HCT116 (cell line): ENCODE data around the gene MORC1. TPM values are rescaled to one million over a fixed set of nuclear protein-coding genes. Genes with fewer than 3 reads are reported as not detected.

Experiments used
- ATAC-seq: fragments of 200-7000 bp; cut with Tn5 transposase; 2 replicates; pipeline ENCODE4 v1.9.1; 2020; ENCODE audit warnings: mild to moderate bottlenecking, moderate library complexity
- BruUV-seq: library from RNA; stranded (reverse); fragments of 400-500 nt; replicated peaks from 2 replicates; lab custom pipeline; 2021; lab: Mats Ljungman, UMichigan
- CTCF ChIA-PET: fragments of 300-600 bp; sonication (Branson Sonifier 250); formaldehyde crosslinking; loops from one replicate; lab custom pipeline; 2021; ENCODE audit warnings: antibody characterized with exemption; lab: Charles Lee
- POLR2A ChIA-PET: fragments of 300-600, 350-600 bp; sonication (Branson Sonifier 250); formaldehyde crosslinking; loops from one replicate; lab custom pipeline; 2021; ENCODE audit warnings: antibody characterized with exemption; lab: Charles Lee
- RAD21 ChIA-PET, 2 experiments: fragments of 300-600 bp; sonication (Branson Sonifier 250); formaldehyde crosslinking; loops; one replicate each; lab custom pipeline; 2023; ENCODE audit warnings: low total read pairs in 2 of 2; ENCODE audit not compliant: uncharacterized antibody in 2 of 2, unreplicated experiment in 2 of 2, low non-redundant PET in 1 of 2; lab: Charles Lee
- DNase-seq: peaks from one replicate; pipeline ENCODE4 v3.0.0-alpha.2; 2010; ENCODE audit warnings: low read depth, low spot score
- H2AFZ ChIP-seq: fragments of 200-600 bp; shearing (Covaris generic), sonication (generic); 2 replicates; pipeline ENCODE4 v1.6.1; 2017; ENCODE audit warnings: low read depth, mixed run types, mixed read lengths, antibody characterized with exemption, low read length; ENCODE audit not compliant: poor library complexity, severe bottlenecking
- H3K27ac ChIP-seq: 2 replicates; pipeline ENCODE4 v1.5.1; 2012; ENCODE audit warnings: low read depth, low read length
- H3K27me3 ChIP-seq: fragments of 200-600 bp; sonication (generic); 2 replicates; pipeline ENCODE4 v1.6.1; 2016; ENCODE audit warnings: mixed run types, low read length, mixed read lengths; ENCODE audit not compliant: insufficient read depth
- H3K36me3 ChIP-seq, 2 experiments: fragments of 200-500 bp in 1 of 2; fragments of 200-600 bp in 1 of 2; sonication (Bioruptor generic) in 1 of 2; sonication (generic) in 1 of 2; 2 replicates each; pipeline versions ENCODE4 v1.5.1 to v1.6.1; 2014 to 2016; ENCODE audit warnings: low read length in 2 of 2, inconsistent platforms in 1 of 2, mixed read lengths in 1 of 2, mixed run types in 1 of 2; ENCODE audit not compliant: insufficient read depth in 2 of 2, control insufficient read depth in 1 of 2
- H3K4me1 ChIP-seq, 2 experiments: fragments of 200-600 bp in 1 of 2; sonication (generic) in 1 of 2; 2 replicates each; pipeline versions ENCODE4 v1.5.1 to v1.6.1; 2012 to 2017; ENCODE audit warnings: low read length in 2 of 2, inconsistent platforms in 1 of 2, mild to moderate bottlenecking in 1 of 2, mixed read lengths in 1 of 2, mixed run types in 1 of 2, moderate library complexity in 1 of 2; ENCODE audit not compliant: insufficient read depth in 2 of 2, control insufficient read depth in 1 of 2
- H3K4me2 ChIP-seq: fragments of 200-600 bp; sonication (generic); 2 replicates; pipeline ENCODE4 v1.6.1; 2017; ENCODE audit warnings: mixed run types, low read length, mixed read lengths
- H3K4me3 ChIP-seq, 2 experiments: fragments of 200-600 bp in 1 of 2; sonication (generic) in 1 of 2; replicated peaks in 1 of 2; 2 replicates each; pipeline ENCODE4 v1.5.1; 2011 to 2016; ENCODE audit warnings: low read length in 2 of 2, control low read depth in 1 of 2, low read depth in 1 of 2, mild to moderate bottlenecking in 1 of 2, mixed read lengths in 1 of 2, mixed run types in 1 of 2
- H3K79me2 ChIP-seq: fragments of 200-600 bp; sonication (generic); 2 replicates; pipeline ENCODE4 v1.6.1; 2017; ENCODE audit warnings: mild to moderate bottlenecking, mixed run types, low read length, moderate library complexity, mixed read lengths; ENCODE audit not compliant: insufficient read depth
- H3K9ac ChIP-seq: fragments of 200-600 bp; sonication (generic); 2 replicates; pipeline ENCODE4 v1.6.1; 2016; ENCODE audit warnings: low read length, mixed read lengths
- H3K9me2 ChIP-seq: fragments of 200-600 bp; sonication (generic), shearing (Covaris generic); 2 replicates; pipeline ENCODE4 v1.6.1; 2017; ENCODE audit warnings: mixed run types, mild to moderate bottlenecking, moderate library complexity; ENCODE audit not compliant: insufficient read depth
- H3K9me3 ChIP-seq, 2 experiments: fragments of 200-500 bp in 1 of 2; fragments of 200-600 bp in 1 of 2; sonication (Bioruptor generic) in 1 of 2; sonication (generic) in 1 of 2; 2 replicates each; pipeline ENCODE4 v1.6.1; 2014 to 2017; ENCODE audit warnings: low read length in 2 of 2, mixed read lengths in 2 of 2, inconsistent platforms in 1 of 2, low read depth in 1 of 2, mild to moderate bottlenecking in 1 of 2, mixed run types in 1 of 2, moderate library complexity in 1 of 2; ENCODE audit not compliant: control insufficient read depth in 1 of 2, insufficient read depth in 1 of 2
- H4K20me1 ChIP-seq: fragments of 200-600 bp; sonication (generic), shearing (Covaris generic); 2 replicates; pipeline ENCODE4 v1.6.1; 2017; ENCODE audit warnings: mixed run types, mild to moderate bottlenecking, moderate library complexity; ENCODE audit not compliant: insufficient read depth
- ATF3 ChIP-seq: IDR thresholded peaks from 2 replicates; pipeline ENCODE4 v1.6.1; 2012
- CEBPB ChIP-seq: IDR thresholded peaks from 2 replicates; pipeline ENCODE4 v1.6.1; 2012; ENCODE audit warnings: low read depth
- CTCF ChIP-seq, 3 experiments: fragments of 200-600 bp in 1 of 3; sonication (generic) in 1 of 3; IDR thresholded peaks in 2 of 3; conservative IDR thresholded peaks in 1 of 3; 2 replicates each; pipeline ENCODE4 v1.5.1; 2012 to 2017; ENCODE audit warnings: low read depth in 2 of 3, low read length in 2 of 3, antibody characterized with exemption in 1 of 3, borderline replicate concordance in 1 of 3, control low read depth in 1 of 3, mild to moderate bottlenecking in 1 of 3, mixed read lengths in 1 of 3, mixed run types in 1 of 3, moderate library complexity in 1 of 3; ENCODE audit not compliant: insufficient read depth in 1 of 3
- ELF1 ChIP-seq: IDR thresholded peaks from 2 replicates; pipeline ENCODE4 v1.6.1; 2012; ENCODE audit warnings: low read depth, borderline replicate concordance
- EZH2 ChIP-seq: fragments of 200-600 bp; sonication (generic); IDR thresholded peaks from 2 replicates; pipeline ENCODE4 v1.6.1; 2017; ENCODE audit warnings: antibody characterized with exemption, mixed run types
- EZH2phosphoT487 ChIP-seq: fragments of 200-600 bp; IDR thresholded peaks from 2 replicates; pipeline ENCODE4 v1.6.1; 2018; ENCODE audit warnings: antibody characterized with exemption, borderline replicate concordance
- FOSL1 ChIP-seq: IDR thresholded peaks from 2 replicates; pipeline ENCODE4 v1.6.1; 2012; ENCODE audit warnings: low read depth
- JUND ChIP-seq: IDR thresholded peaks from 2 replicates; pipeline ENCODE4 v1.6.1; 2012
- MAX ChIP-seq: IDR thresholded peaks from 2 replicates; pipeline ENCODE4 v1.6.1; 2012
- POLR2AphosphoS5 ChIP-seq: IDR thresholded peaks from 2 replicates; pipeline ENCODE4 v1.6.1; 2011; ENCODE audit warnings: mild to moderate bottlenecking, low read depth, low read length, moderate library complexity
- RAD21 ChIP-seq: IDR thresholded peaks from 2 replicates; pipeline ENCODE4 v1.6.1; 2012; ENCODE audit warnings: low read depth, mild to moderate bottlenecking
- REST ChIP-seq: IDR thresholded peaks from 2 replicates; pipeline ENCODE4 v1.6.1; 2012; ENCODE audit warnings: low read depth
- SP1 ChIP-seq: IDR thresholded peaks from 2 replicates; pipeline ENCODE4 v1.6.1; 2012; ENCODE audit warnings: low read depth
- YY1 ChIP-seq: IDR thresholded peaks from 2 replicates; pipeline ENCODE4 v1.6.1; 2011; ENCODE audit warnings: low read length, low read depth, moderate library complexity, mild to moderate bottlenecking; ENCODE audit not compliant: insufficient replicate concordance; ENCODE audit errors: extremely low read depth
- ZNF274 ChIP-seq: fragments of 200-500 bp; sonication (Bioruptor generic); IDR thresholded peaks from 2 replicates; pipeline ENCODE4 v1.6.1; 2014; ENCODE audit warnings: mild to moderate bottlenecking, low read depth, low read length, inconsistent platforms
- intact Hi-C: fragments of 100-400 bp; cut with micrococcal nuclease; formaldehyde crosslinking; loops from 2 replicates; pipeline ENCODE4 v1.10.0; 2022
- total RNA-seq: library from RNA; stranded (reverse); gene quantifications from one replicate; pipeline ENCODE4 v1.2.1, GENCODE V29; 2021; ENCODE audit not compliant: unreplicated experiment

Gene MORC1
- total RNA-seq, 1 experiment from 2014 or later: not detected

GRCh38 chr3:109095166-109095565, 22.8 kb downstream of the MORC1 start (continued):
- TF ChIP-seq MAX: no peak
- TF ChIP-seq CEBPB: no peak
- TF ChIP-seq JUND: no peak
- no peak for TF ChIP-seq REST

GRCh38 chr3:109093561-109093960, 24.4 kb downstream of the MORC1 start:
- no TSS peak for BruUV-seq
- H3K27me3 ChIP-seq: no peaks in the 10 kb centered on the region
- no peaks in the 10 kb centered on the region for H3K79me2 ChIP-seq
- intact Hi-C loops: no loop called here
- no peak overlapping the region for H3K4me2 ChIP-seq
- no peak for DNase-seq
- no peak overlapping the region for H3K27ac ChIP-seq
- no peaks in the 10 kb centered on the region for H3K9me2 ChIP-seq
- H3K36me3 ChIP-seq: no peaks in the 10 kb centered on the region
- ChIA-PET CTCF (interaction anchor here (1.3 to 2.4 kb wide), 2 partner anchors 12 to 70 kb away, joined by 4 to 9 read pairs; no protein-coding TSS in a partner anchor), POLR2A (no interaction called here), RAD21 (no interaction called here)
- H3K9me3 ChIP-seq: no peaks in the 10 kb centered on the region
- no peak overlapping the region for H2AFZ ChIP-seq
- H3K9ac ChIP-seq: no peak overlapping the region
- no peaks in the 10 kb centered on the region for H4K20me1 ChIP-seq
- H3K4me3 ChIP-seq: no peak overlapping the region
- no peaks in the 10 kb centered on the region for H3K4me1 ChIP-seq
- ATAC-seq: no peak
- no peak for TF ChIP-seq ELF1
- no peak for TF ChIP-seq SP1
- no peak for TF ChIP-seq YY1
- no peak for TF ChIP-seq FOSL1
- TF ChIP-seq ZNF274: no peak
- no peak for TF ChIP-seq EZH2
- TF ChIP-seq EZH2phosphoT487: no peak
- TF ChIP-seq CTCF (IDR thresholded peaks at IDR 0.05 in 2 of 3, conservative IDR thresholded peaks at IDR 0.05 in 1 of 3; ENCODE audit: borderline replicate concordance in 1 of 3, insufficient read depth in 1 of 3, low read depth in 2 of 3, low read length in 2 of 3): no peak
- TF ChIP-seq REST: no peak
- no peak for TF ChIP-seq RAD21
- no peak for TF ChIP-seq ATF3
- TF ChIP-seq JUND: no peak
- TF ChIP-seq MAX: no peak
- no peak for TF ChIP-seq POLR2AphosphoS5
